IMR-90 (cell line): ENCODE measurements around the gene PRKAG3. TPM values are rescaled to one million over a fixed set of nuclear protein-coding genes. Genes with fewer than 3 reads are reported as not detected.
"Not testable (repeated sequence)": the region's sequence is repeated elsewhere in the genome, so short reads cannot be mapped to it uniquely, and the experiment has no call there.

Source experiments
- ATAC-seq: fragments of 200-7000 bp; cut with Tn5 transposase; 2 replicates; pipeline ENCODE4 v1.9.1; 2020; ENCODE audit warnings: low read depth, mild to moderate bottlenecking, moderate library complexity
- BruUV-seq: library from RNA; stranded (reverse); fragments of 400-500 nt; replicated peaks from 2 replicates; lab custom pipeline; 2021; lab: Mats Ljungman, UMichigan
- CTCF ChIA-PET: fragments of 300-600 bp; formaldehyde crosslinking; extraction: SDS; loops from one replicate; lab custom pipeline; 2021; ENCODE audit warnings: antibody characterized with exemption; lab: Yijun Ruan, JAX
- POLR2A ChIA-PET: fragments of 300-600 bp; sonication (Branson Sonifier 250); formaldehyde crosslinking; loops from one replicate; lab custom pipeline; 2022; ENCODE audit warnings: antibody characterized with exemption; ENCODE audit not compliant: unreplicated experiment; lab: Charles Lee
- DNase-seq: peaks from one replicate; pipeline ENCODE4 v3.0.0; 2013
- H2AFZ ChIP-seq: replicated peaks from 2 replicates; pipeline ENCODE3; 2013; ENCODE audit warnings: low read length, mild to moderate bottlenecking; ENCODE audit not compliant: poor library complexity
- H2AK5ac ChIP-seq: 2 replicates; pipeline ENCODE4 v1.6.1; 2013; ENCODE audit warnings: low read depth, low read length, inconsistent platforms
- H2AK9ac ChIP-seq: replicated peaks from 2 replicates; pipeline ENCODE3; 2013; ENCODE audit warnings: mild to moderate bottlenecking, low read depth, low read length, moderate library complexity; ENCODE audit not compliant: poor library complexity
- H2BK120ac ChIP-seq: 2 replicates; pipeline ENCODE4 v1.6.1; 2013; ENCODE audit warnings: low read depth, low read length, inconsistent platforms
- H2BK15ac ChIP-seq: 3 replicates; pipeline ENCODE4 v1.6.1; 2013; ENCODE audit warnings: low read depth, low read length, inconsistent platforms
- H2BK20ac ChIP-seq: 2 replicates; pipeline ENCODE4 v1.6.1; 2013; ENCODE audit warnings: low read depth, mild to moderate bottlenecking, inconsistent platforms, low read length, moderate library complexity
- H2BK5ac ChIP-seq: 2 replicates; pipeline ENCODE4 v1.6.1; 2013; ENCODE audit warnings: mild to moderate bottlenecking, low read depth, low read length, inconsistent platforms; ENCODE audit not compliant: poor library complexity, severe bottlenecking
- H3K14ac ChIP-seq: replicated peaks from 2 replicates; pipeline ENCODE4 v1.6.1; 2013; ENCODE audit warnings: low read depth, low read length, inconsistent platforms
- H3K18ac ChIP-seq: 2 replicates; pipeline ENCODE4 v1.6.1; 2013; ENCODE audit warnings: low read depth, low read length, control low read depth
- H3K23ac ChIP-seq: 2 replicates; pipeline ENCODE4 v1.6.1; 2013; ENCODE audit warnings: low read depth, low read length, inconsistent platforms
- H3K27ac ChIP-seq: 2 replicates; pipeline ENCODE4 v1.5.1; 2013; ENCODE audit warnings: mild to moderate bottlenecking, control low read depth, low read length; ENCODE audit not compliant: insufficient read depth
- H3K27me3 ChIP-seq: 2 replicates; pipeline ENCODE4 v1.6.1; 2013; ENCODE audit warnings: low read length; ENCODE audit not compliant: control insufficient read depth, insufficient read depth
- H3K36me3 ChIP-seq: 2 replicates; pipeline ENCODE4 v1.6.1; 2013; ENCODE audit warnings: low read length, mixed read lengths; ENCODE audit not compliant: control insufficient read depth, insufficient read depth
- H3K4ac ChIP-seq: 2 replicates; pipeline ENCODE4 v1.6.1; 2013; ENCODE audit warnings: low read depth, low read length, inconsistent platforms
- H3K4me1 ChIP-seq: 2 replicates; pipeline ENCODE4 v1.6.1; 2013; ENCODE audit warnings: low read length, mixed read lengths; ENCODE audit not compliant: control insufficient read depth, insufficient read depth
- H3K4me2 ChIP-seq: 2 replicates; pipeline ENCODE4 v1.6.1; 2013; ENCODE audit warnings: low read depth, mild to moderate bottlenecking, control low read depth, low read length, moderate library complexity
- H3K4me3 ChIP-seq: 2 replicates; pipeline ENCODE4 v1.5.1; 2013; ENCODE audit warnings: low read depth, mild to moderate bottlenecking, control low read depth, low read length, moderate library complexity; ENCODE audit not compliant: insufficient read depth
- H3K56ac ChIP-seq: 2 replicates; pipeline ENCODE4 v1.6.1; 2013; ENCODE audit warnings: low read length, inconsistent platforms; ENCODE audit not compliant: insufficient read depth; ENCODE audit errors: extremely low read depth
- H3K79me1 ChIP-seq, 2 experiments: 2 replicates each; pipeline ENCODE4 v1.6.1; 2013; ENCODE audit warnings: low read length in 2 of 2, inconsistent platforms in 1 of 2, low read depth in 1 of 2
- H3K9ac ChIP-seq: 2 replicates; pipeline ENCODE4 v1.6.1; 2013; ENCODE audit warnings: low read depth, low read length, control low read depth
- H3K9me1 ChIP-seq: 2 replicates; pipeline ENCODE4 v1.6.1; 2013; ENCODE audit warnings: low read length, inconsistent platforms; ENCODE audit not compliant: insufficient read depth
- H3K9me3 ChIP-seq: 2 replicates; pipeline ENCODE4 v1.6.1; 2013; ENCODE audit warnings: low read length; ENCODE audit not compliant: control insufficient read depth, insufficient read depth
- H4K20me1 ChIP-seq: 2 replicates; pipeline ENCODE4 v1.6.1; 2013; ENCODE audit warnings: low read length, inconsistent platforms; ENCODE audit not compliant: insufficient read depth
- H4K5ac ChIP-seq: 2 replicates; pipeline ENCODE4 v1.6.1; 2013; ENCODE audit warnings: mild to moderate bottlenecking, low read depth, low read length, control low read depth
- H4K8ac ChIP-seq, 2 experiments: 2 replicates each; pipeline ENCODE4 v1.6.1; 2013; ENCODE audit warnings: low read depth in 2 of 2, low read length in 2 of 2, control low read depth in 1 of 2, inconsistent platforms in 1 of 2
- H4K91ac ChIP-seq: 2 replicates; pipeline ENCODE4 v1.6.1; 2013; ENCODE audit warnings: low read depth, low read length, inconsistent platforms; ENCODE audit not compliant: insufficient read depth
- WGBS, 2 experiments: methylation state at CpG; one replicate each; pipeline versions ENCODE4 v1.1.5 to v1.1.7; 2013; ENCODE audit warnings: missing lambda C conversion rate in 2 of 2; ENCODE audit not compliant: insufficient read length in 1 of 2; ENCODE audit errors: extremely low coverage in 2 of 2; 5-methylcytosine and 5-hydroxymethylcytosine counted together
- dilution Hi-C: fragments of 300-500 bp; cut with HindIII; formaldehyde crosslinking; loops from one replicate; pipeline ENCODE4 v1.14.3; 2018; ENCODE audit warnings: low sequenced_read_pairs; ENCODE audit not compliant: unreplicated experiment
- in situ Hi-C: fragments of 300-500 bp; cut with MboI; formaldehyde crosslinking; loops from 3 replicates; pipeline ENCODE4 v1.14.3; 2019; ENCODE audit warnings: low sequenced_read_pairs, inconsistent platforms, mixed read lengths
- intact Hi-C: fragments of 100-400 bp; cut with micrococcal nuclease; formaldehyde crosslinking; loops from 2 replicates; pipeline ENCODE4 v1.10.0; 2022
- polyA plus RNA-seq, 3 experiments: library from polyadenylated mRNA; depleted of rRNA; stranded (reverse); fragments of >200 nt; gene quantifications; 2 replicates each; pipeline ENCODE4 v1.2.3, GENCODE V29; 2012; ENCODE audit warnings: low replicate concordance in 1 of 3
- total RNA-seq: library from RNA; depleted of rRNA; stranded (reverse); fragments of >200 nt; gene quantifications from 2 replicates; pipeline ENCODE4 v1.2.3, GENCODE V29; 2012

Gene PRKAG3
- total and polyA plus RNA-seq, 2 of the 4 experiments (the other 2 are of a cell fraction): not detected

DNA sequence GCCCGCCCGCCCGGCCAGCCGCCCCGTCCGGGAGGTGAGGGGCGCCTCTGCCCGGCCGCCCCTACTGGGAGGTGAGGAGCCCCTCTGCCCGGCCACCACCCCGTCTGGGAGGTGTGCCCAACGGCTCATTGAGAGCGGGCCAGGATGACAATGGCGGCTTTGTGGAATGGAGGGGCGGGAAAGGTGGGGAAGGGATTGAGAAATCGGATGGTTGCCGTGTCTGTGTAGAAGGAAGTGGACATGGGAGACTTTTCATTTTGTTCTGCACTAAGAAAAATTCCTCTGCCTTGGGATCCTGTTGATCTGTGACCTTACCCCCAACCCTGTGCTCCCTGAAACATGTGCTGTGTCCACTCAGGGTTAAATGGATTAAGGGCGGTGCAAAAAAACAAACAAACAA lies 15.4 kb upstream of the PRKAG3 start:
- H3K79me1 ChIP-seq, H3K23ac ChIP-seq, H3K27me3 ChIP-seq, H3K4me3 ChIP-seq, H2AK5ac ChIP-seq, H3K4me1 ChIP-seq, H3K36me3 ChIP-seq, H2BK5ac ChIP-seq, H3K9me3 ChIP-seq, H4K20me1 ChIP-seq, H4K8ac ChIP-seq, H4K5ac ChIP-seq, H3K56ac ChIP-seq, H3K27ac ChIP-seq, H2AK9ac ChIP-seq, H3K4ac ChIP-seq, H3K14ac ChIP-seq, DNase-seq, H3K18ac ChIP-seq, H2AFZ ChIP-seq, H2BK20ac ChIP-seq, ATAC-seq, H3K4me2 ChIP-seq, dilution Hi-C loops, H2BK15ac ChIP-seq, H3K9me1 ChIP-seq, H3K9ac ChIP-seq, H4K91ac ChIP-seq, BruUV-seq, H2BK120ac ChIP-seq: not testable (repeated sequence)
- WGBS, 2 experiments: 96% methylated on average over 5 of the region's 18 CpGs; no CpG with 5 or more reads in 1 of the 2 experiments
- ChIA-PET CTCF (interaction anchor here (0.6 to 2.3 kb wide), 14 partner anchors 7 to 187 kb away, joined by 3 to 18 read pairs (median 3); partner anchors contain the start of genes BCS1L, TTLL4 and ZNF142), POLR2A (interaction anchor here (1.4 kb wide), 1 partner anchor 136 kb away, joined by 5 read pairs; no protein-coding TSS in a partner anchor)
- intact Hi-C loops (loop anchor here (1.0 to 2.0 kb wide), 7 partner anchors 116 to 198 kb away; partner anchors contain the start of genes BCS1L, RNF25, STK36 and TTLL4), in situ Hi-C loops (loop anchor here (10.0 kb wide), 1 partner anchor 162 kb away; no protein-coding TSS in a partner anchor)

- H2BK120ac ChIP-seq, ATAC-seq, H3K4me3 ChIP-seq, H3K9me1 ChIP-seq, H3K9ac ChIP-seq, H3K9me3 ChIP-seq, H3K56ac ChIP-seq, H2AK5ac ChIP-seq, H3K4me1 ChIP-seq, H2BK20ac ChIP-seq, H4K5ac ChIP-seq, BruUV-seq, H3K36me3 ChIP-seq, H2BK5ac ChIP-seq, H3K23ac ChIP-seq, dilution Hi-C loops, H4K91ac ChIP-seq, H3K18ac ChIP-seq, H2BK15ac ChIP-seq, H3K79me1 ChIP-seq, CTCF ChIA-PET, H2AFZ ChIP-seq, H3K27me3 ChIP-seq, H4K20me1 ChIP-seq, H3K4ac ChIP-seq, H4K8ac ChIP-seq, DNase-seq, H3K4me2 ChIP-seq, H3K14ac ChIP-seq, H2AK9ac ChIP-seq, intact Hi-C loops, H3K27ac ChIP-seq, POLR2A ChIA-PET: not testable (repeated sequence)
- in situ Hi-C loops: loop anchor here (10.0 kb wide), 1 partner anchor 160 kb away; no protein-coding TSS in a partner anchor
- WGBS, 2 experiments: no CpG with 5 or more reads among the region's 5 CpGs
These were observed 12.7 kb upstream of the PRKAG3 start for GRCh38 chr2:218844334-218844733.
